GM12878 (cell line): ENCODE results near the gene DYNC1H1.
"Not testable (repeated sequence)": the region's sequence is repeated elsewhere in the genome, so short reads cannot be mapped to it uniquely, and the experiment has no call there.

Experiments
- CTCF ChIP-seq, 3 experiments: IDR thresholded peaks in 2 of 3; conservative IDR thresholded peaks in 1 of 3; 2 replicates each; pipeline ENCODE4 v1.5.1; 2011; ENCODE audit warnings: low read depth in 3 of 3, low read length in 3 of 3, mild to moderate bottlenecking in 3 of 3, control low read depth in 2 of 3, moderate library complexity in 2 of 3, inconsistent platforms in 1 of 3, mixed read lengths in 1 of 3; ENCODE audit not compliant: control insufficient read depth in 2 of 3, insufficient read depth in 1 of 3; ENCODE audit errors: extremely low read depth in 1 of 3
- EP300 ChIP-seq, 2 experiments: fragments of 150-350 bp in 1 of 2; IDR thresholded peaks; 2 replicates each; pipeline ENCODE4 v1.6.1; 2011 to 2012; ENCODE audit warnings: low read depth in 2 of 2, low read length in 2 of 2, borderline replicate concordance in 1 of 2, improper control_type of control experiment in 1 of 2, inconsistent platforms in 1 of 2; ENCODE audit not compliant: control insufficient read depth in 1 of 2
- HDAC6 ChIP-seq: fragments of 200-600 bp; sonication (generic); IDR thresholded peaks from one replicate; pipeline ENCODE4 v1.8.0; 2017; ENCODE audit warnings: antibody characterized with exemption; ENCODE audit not compliant: unreplicated experiment
- KDM1A ChIP-seq: fragments of 200-600 bp; sonication (generic); IDR thresholded peaks from 2 replicates; pipeline ENCODE4 v1.6.1; 2016; ENCODE audit warnings: borderline replicate concordance
- NFYB ChIP-seq: IDR thresholded peaks from 2 replicates; pipeline ENCODE4 v1.6.1; 2011; ENCODE audit warnings: low read depth, mild to moderate bottlenecking, low read length, improper control_type of control experiment, moderate library complexity; ENCODE audit not compliant: insufficient read depth
- NR2C1 ChIP-seq: fragments of 450-650 bp; IDR thresholded peaks from 2 replicates; pipeline ENCODE4 v1.6.1; 2017; ENCODE audit warnings: antibody characterized with exemption, mild to moderate bottlenecking, moderate library complexity
- POLR2A ChIP-seq: IDR thresholded peaks from 2 replicates; pipeline ENCODE4 v1.6.1; 2011; ENCODE audit warnings: low read depth, mild to moderate bottlenecking, low read length
- RAD21 ChIP-seq: IDR thresholded peaks from 2 replicates; pipeline ENCODE4 v1.6.1; 2011; ENCODE audit warnings: mild to moderate bottlenecking, low read depth, low read length, moderate library complexity; ENCODE audit not compliant: insufficient read depth
- ZBED1 ChIP-seq: IDR thresholded peaks from 2 replicates; pipeline ENCODE4 v1.6.1; 2016; ENCODE audit warnings: borderline replicate concordance

DNA sequence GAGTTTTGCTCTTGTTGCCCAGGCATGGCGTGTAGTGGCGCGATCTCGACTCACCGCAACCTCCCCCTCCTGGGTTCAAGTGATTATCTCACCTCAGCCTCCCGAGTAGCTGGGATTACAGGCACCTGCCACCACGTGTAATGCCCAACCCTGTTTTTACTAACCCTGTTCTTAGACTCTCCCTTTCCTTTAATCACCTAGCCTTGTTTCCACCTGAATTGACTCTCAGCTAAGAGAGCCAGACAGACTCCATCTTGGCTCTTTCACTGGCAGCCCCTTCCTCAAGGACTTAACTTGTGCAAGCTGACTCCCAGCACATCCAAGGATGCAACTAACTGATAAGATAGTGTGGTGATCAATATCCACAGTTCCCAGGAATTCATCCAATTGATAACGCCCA is 100.2 kb downstream of the DYNC1H1 start:
- TF ChIP-seq ZBED1; POLR2A; EP300 (IDR thresholded peaks at IDR 0.05; ENCODE audit: borderline replicate concordance in 1 of 2, control insufficient read depth in 1 of 2, low read depth in 2 of 2, low read length in 2 of 2); RAD21; NFYB; CTCF (IDR thresholded peaks at IDR 0.05 in 2 of 3, conservative IDR thresholded peaks at IDR 0.05 in 1 of 3; ENCODE audit: control insufficient read depth in 2 of 3, extremely low read depth in 1 of 3, insufficient read depth in 1 of 3, low read depth in 3 of 3, low read length in 3 of 3); KDM1A; HDAC6; NR2C1: not testable (repeated sequence)
